Neural progenitor cell (in vitro differentiated cells): Measurements from ENCODE around the gene CHRD.

Experiments
- EZH2 ChIP-seq: fragments of 200-600 bp; sonication (generic); IDR thresholded peaks from 2 replicates; pipeline ENCODE4 v1.6.1; 2017; ENCODE audit warnings: antibody characterized with exemption, mild to moderate bottlenecking, moderate library complexity
- EZH2phosphoT487 ChIP-seq: fragments of 200-600 bp; sonication (generic); IDR thresholded peaks from 2 replicates; pipeline ENCODE4 v1.6.1; 2017; ENCODE audit warnings: antibody characterized with exemption
- TF ChIP-seq, protein P1 (sequence below): fragments of 200-600 bp; sonication (generic); IDR thresholded peaks from 2 replicates; pipeline ENCODE4 v1.5.1; 2017; ENCODE audit warnings: antibody characterized with exemption, mild to moderate bottlenecking

DNA sequence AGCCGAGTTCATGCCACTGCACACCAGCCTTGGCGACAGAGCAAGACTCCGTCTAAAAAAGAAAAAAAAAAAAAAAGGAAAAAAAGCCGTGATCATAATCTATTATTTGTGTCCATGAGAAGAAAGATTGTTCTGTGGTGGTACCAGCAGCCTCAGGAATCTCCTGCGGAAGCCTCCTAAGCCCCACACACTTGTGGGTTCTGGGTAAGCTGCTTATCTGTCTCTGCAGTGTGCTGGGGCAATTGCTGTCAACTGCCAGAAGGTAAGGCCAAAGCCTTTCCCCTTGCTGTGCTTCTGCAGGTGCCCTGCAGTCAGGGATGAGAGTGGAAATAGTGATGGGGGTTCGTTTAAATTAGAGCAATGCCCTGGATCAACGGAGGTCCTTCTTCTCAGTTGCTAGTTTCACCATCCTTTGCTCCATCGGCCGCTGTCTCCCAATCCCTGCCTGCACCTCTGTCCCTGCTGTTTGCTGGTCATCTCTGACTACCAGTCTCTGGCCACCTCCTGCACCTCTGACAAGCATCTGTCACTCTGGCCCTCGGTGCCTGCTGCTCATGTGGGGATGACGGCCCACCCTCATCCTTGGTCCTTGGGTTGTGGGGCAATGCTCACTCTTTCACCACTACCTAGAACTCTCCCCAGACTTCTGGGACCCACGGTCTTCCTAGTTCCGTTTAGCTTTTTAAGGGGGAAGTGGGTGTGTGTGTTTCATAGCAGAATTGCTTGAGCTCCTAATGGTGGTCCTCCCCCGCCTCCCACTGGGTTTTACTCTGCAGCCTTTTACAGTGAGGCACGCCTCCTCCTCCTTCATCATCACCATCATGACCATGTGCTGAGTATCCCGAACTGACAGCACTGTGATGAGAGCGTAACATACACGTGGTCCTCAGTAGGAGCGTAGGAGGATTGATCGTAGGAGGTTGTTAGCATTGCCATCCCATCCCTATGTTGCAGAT, 25.5 kb downstream of the CHRD start:
- TF ChIP-seq, protein P1, sequence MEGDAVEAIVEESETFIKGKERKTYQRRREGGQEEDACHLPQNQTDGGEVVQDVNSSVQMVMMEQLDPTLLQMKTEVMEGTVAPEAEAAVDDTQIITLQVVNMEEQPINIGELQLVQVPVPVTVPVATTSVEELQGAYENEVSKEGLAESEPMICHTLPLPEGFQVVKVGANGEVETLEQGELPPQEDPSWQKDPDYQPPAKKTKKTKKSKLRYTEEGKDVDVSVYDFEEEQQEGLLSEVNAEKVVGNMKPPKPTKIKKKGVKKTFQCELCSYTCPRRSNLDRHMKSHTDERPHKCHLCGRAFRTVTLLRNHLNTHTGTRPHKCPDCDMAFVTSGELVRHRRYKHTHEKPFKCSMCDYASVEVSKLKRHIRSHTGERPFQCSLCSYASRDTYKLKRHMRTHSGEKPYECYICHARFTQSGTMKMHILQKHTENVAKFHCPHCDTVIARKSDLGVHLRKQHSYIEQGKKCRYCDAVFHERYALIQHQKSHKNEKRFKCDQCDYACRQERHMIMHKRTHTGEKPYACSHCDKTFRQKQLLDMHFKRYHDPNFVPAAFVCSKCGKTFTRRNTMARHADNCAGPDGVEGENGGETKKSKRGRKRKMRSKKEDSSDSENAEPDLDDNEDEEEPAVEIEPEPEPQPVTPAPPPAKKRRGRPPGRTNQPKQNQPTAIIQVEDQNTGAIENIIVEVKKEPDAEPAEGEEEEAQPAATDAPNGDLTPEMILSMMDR = no peak
- no peak for TF ChIP-seq EZH2phosphoT487
- TF ChIP-seq EZH2 = no peak
